Measurements from ENCODE around the gene CHRNA9.

The CHRNA9 gene

GRCh38 chr4:40309250-40309774, 25.8 kb upstream of the CHRNA9 start:
- no peak for DNase-seq

GRCh38 chr4:40310225-40310624, 24.9 kb upstream of the CHRNA9 start:
- DNase-seq, result no peak

DNA sequence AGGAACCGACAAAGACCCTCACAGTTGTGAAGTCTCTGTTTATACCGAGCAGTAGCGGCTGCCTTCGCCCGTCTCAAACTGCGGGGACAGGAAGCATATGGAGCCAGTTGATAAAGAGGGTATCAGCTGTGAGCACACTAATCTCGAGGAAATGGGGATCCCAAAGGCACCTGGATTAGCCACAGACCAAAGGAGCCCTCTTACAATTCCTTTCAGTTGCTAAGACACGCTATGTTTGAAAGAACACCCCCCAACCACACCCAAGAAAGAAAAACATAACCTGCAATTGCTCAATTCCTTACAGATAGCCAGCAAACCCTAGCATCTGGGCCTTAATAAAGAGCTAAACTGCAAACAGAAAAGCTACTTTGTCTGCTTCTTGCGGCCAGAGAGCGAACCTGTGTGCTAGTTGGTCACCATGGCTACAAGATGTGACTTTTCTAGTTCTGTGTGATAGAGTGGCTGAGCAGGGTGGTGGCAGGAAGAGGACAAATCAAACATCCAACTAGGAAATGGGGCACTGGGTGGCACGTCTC, 23.3 kb upstream of the CHRNA9 start:
- DNase-seq, result no peak

- no peak for DNase-seq
Observed at GRCh38 chr4:40314951-40315350, 20.2 kb upstream of the CHRNA9 start.

DNA sequence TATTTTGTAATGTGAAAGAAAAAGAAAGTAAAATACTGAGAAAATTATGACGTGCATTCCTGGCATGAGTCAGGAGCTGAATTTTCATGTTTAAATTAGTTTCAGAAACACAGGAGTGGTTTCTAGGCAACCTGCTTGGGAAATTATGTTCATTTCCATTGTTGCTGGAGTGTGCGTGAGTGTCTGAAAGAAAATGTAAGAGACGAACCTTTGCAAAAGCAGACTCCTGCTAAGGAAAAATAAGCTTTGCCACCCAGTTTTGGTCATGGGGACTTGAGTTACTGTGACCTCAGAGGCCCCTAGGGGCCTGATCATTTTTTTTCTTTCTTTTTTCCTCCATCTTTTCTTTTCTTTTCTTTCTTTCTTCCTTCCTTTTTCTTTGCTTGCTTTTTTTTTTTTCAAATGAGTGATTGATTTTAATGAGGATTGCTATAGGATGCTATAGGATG, 18.8 kb upstream of the CHRNA9 start:
- DNase-seq, result no peak

- no peak for DNase-seq
Observed at GRCh38 chr4:40316782-40317635, 18.1 kb upstream of the CHRNA9 start.

- no peak for DNase-seq
Observed at GRCh38 chr4:40317916-40318658, 17.0 kb upstream of the CHRNA9 start.

GRCh38 chr4:40321574-40322275, 13.4 kb upstream of the CHRNA9 start:
- peak; percentile 4 for DNase-seq

DNA sequence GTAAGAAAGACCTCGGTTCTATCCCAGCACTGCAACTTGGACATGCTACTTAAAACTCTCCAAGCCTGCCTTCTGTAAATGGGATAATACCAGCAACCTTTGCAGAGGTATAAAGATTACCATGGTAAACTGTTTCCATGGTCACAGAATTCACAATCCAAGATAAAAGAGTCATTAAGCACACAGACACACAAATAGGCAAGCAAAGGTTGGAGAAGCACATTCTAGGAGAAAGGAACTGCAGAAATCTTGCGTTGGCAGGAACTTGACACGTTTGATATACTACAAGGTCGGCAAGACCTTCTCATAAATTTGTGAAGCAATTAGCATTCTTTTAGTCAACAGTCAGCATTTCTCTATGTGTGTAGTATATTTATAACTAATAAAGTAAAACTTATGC, 12.3 kb upstream of the CHRNA9 start:
- no peak for DNase-seq

GRCh38 chr4:40323866-40324265, 11.3 kb upstream of the CHRNA9 start:
- DNase-seq, result no peak

- peak; percentile 56 for DNase-seq
Observed at GRCh38 chr4:40325406-40326019, 9.6 kb upstream of the CHRNA9 start.

GRCh38 chr4:40327340-40327739, 7.8 kb upstream of the CHRNA9 start:
- no peak for DNase-seq

- no peak for DNase-seq
Observed at GRCh38 chr4:40328383-40328782, 6.8 kb upstream of the CHRNA9 start.

DNA sequence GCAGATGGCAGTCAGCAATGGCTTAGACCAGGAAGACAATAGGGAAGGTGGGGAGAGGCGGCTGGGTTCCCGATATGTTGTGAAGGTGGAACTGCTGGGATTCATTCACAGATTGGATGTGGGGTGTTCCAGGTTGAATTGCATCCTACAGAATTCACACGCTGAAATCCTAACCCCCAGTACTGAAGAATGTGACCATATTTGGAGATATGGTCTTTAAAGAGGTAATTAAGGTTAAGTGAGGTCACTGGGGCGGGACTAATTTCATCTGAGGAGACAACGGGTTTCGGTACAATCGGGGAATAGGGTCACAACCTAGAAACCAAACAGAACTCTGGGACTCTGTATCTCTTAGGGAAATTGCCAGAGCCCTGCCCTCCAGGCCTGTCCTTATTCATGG, 5.3 kb upstream of the CHRNA9 start:
- no peak for DNase-seq

DNA sequence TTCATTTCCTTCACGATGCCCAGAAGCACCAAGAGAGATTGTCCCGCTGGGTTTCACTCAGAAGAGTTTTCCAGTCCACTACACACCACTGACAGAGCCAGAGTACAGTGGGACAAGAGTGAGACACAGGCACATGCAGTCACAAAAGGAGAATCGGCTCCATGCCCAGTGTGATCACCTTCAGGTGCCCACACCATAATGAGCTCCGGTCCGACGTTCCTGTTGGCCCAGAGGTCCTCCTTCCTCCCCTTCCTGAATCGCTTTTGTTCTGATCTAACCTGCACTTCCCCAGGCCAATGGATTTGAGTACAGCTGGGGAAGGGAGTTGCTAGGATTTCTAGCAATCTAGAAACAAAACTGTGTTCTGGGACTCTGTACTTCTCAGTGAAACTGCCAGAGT, 4.6 kb upstream of the CHRNA9 start:
- DNase-seq, result no peak

DNA sequence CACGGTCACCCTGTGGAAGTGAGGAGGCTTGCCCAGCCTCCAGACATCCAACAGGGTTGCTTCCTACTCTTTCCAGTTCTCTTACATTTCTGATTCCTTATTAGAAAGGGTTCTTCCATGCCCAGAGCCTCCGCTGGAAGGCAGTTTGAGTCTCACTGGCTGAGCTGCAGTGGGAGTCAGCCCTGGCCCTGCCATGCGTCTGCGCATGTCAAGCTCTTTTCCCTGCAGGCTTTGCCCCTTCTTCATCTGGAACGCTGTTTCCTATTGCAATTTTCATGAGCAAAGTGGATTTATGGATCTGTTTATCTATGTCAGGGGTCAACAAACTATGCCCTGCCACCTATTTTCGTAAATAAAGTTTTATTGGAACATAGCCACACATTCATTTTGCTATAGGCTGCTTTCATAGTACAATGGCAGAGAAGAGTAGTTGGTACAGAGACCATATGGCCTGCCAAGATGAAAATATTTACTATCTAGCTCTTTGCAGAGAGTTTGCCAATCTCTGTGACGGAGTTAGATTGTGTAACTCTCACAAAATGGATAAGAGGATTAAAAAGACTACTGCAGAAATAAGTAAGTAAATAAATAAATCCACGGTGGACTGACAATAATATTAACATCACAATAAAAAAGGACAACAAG, 3.9 kb upstream of the CHRNA9 start:
- no peak for DNase-seq

DNA sequence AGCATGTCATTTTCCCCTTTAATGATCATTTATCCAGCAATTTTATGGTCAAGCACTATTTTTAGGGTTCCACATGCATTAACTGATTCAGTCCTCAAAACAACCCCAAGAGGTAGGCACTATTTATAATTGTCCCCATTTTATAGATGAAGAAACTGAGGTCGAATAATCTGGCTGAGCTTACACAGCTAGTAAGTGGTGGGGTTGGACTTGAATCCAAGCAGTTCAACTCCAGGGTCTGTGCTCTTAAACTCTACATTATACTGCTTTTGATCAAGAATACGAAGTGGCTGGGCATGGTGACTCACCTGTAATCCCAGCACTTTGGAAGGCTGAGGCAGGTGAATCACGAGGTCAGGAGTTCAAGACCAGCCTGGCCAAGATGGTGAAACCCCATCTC, 3.2 kb upstream of the CHRNA9 start:
- DNase-seq, result no peak

- peak; percentile 61 for DNase-seq
Observed at GRCh38 chr4:40333921-40334352, 1.2 kb upstream of the CHRNA9 start.

GRCh38 chr4:40335525-40335894, 377 bp downstream of the CHRNA9 start:
- DNase-seq, result no peak

DNA sequence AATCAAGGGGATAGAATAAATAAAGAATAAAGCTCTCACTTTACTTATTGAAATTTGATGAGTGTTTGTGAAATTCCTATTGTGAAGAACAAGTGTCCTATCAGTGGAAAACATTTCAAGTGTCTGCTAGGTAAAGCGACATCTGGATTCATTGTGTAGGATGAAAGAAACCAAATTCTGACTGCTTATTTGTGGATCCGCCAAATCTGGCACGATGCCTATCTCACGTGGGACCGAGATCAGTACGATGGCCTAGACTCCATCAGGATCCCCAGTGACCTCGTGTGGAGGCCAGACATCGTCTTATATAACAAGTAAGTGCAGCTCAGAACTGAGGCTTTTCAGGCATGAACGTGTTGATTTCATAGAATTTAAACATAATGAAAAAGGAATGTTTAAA, 1.9 kb downstream of the CHRNA9 start:
- peak; percentile 16 for DNase-seq

DNA sequence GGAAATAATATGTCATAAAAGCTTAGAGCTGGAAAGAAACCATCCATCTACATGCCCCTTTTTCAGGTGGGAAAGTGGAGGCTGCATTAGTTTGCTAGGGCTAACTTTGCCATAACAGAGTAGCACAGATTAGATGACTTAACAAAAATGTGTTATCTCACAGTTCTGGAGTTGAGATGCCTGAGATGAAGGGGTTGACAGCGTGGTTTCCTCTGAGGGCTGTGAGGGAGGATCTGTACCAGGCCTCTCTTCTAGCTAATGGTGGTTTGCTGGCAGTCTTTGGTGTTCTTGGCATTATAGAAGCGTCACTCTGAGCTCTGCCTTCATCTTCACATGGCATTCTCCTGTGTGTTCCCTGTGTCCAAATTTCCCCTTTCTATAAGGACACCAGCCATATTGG, 2.4 kb downstream of the CHRNA9 start:
- no peak for DNase-seq

DNA sequence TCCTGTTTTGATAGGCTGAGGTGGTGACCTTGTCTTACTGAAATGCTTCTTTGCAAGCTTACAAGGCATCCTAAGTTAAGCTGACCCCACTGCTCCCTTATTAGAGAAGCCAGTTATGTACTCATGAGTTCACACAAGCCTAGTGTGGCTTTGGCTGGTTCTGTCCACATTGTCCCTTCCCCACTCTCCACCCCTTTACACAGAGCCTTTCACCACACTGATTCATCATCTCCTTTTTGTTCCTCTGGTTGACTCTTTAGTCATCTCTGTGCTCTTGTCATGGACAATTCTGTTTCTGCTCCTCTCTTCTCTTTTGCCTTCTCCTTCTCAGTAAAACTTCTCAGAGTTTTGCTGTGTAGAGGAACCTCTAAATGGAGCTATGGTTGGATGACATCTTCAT, 4.9 kb downstream of the CHRNA9 start:
- no peak for DNase-seq

Data from NCI-H510A treated with DMSO at 0.1 percent for 48 hours (cell line).